Mesenteric fat pad (tissue), 1 donor: ENCODE measurements around the gene ZNF581. TPM values are rescaled to one million over a fixed set of nuclear protein-coding genes. Genes with fewer than 3 reads are reported as not detected.

Experiments
- DNase-seq: peaks from one replicate; pipeline ENCODE4 v3.0.0-alpha.2; 2020; ENCODE audit warnings: low spot score
- long read RNA-seq: library from polyadenylated mRNA; unstranded; transcript quantifications from one replicate; pipeline ENCODE4 v2.0.0, GENCODE V29; 2020
- total RNA-seq: library from RNA; stranded (reverse); fragmentation: NEBNext Ultra II Directional; extraction: Animal tissue kit (Norgen Biotek cat#: 25700); gene quantifications from one replicate; pipeline ENCODE4 v1.2.1, GENCODE V29; 2021
- donor health status: DM: yes; HTN: yes; CAD: no.

ZNF581 gene, protein sequence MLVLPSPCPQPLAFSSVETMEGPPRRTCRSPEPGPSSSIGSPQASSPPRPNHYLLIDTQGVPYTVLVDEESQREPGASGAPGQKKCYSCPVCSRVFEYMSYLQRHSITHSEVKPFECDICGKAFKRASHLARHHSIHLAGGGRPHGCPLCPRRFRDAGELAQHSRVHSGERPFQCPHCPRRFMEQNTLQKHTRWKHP
- 11.3 TPM for total RNA-seq
- long read RNA-seq, transcript ZNF581-201 (2 exons, 1,298 nt), result major isoform, 29 of 30 reads
- long read RNA-seq, partial matches to known transcripts, result 0 of 30 reads
- long read RNA-seq, other reads (novel, unspliced or antisense), result 0 of 30 reads

DNA sequence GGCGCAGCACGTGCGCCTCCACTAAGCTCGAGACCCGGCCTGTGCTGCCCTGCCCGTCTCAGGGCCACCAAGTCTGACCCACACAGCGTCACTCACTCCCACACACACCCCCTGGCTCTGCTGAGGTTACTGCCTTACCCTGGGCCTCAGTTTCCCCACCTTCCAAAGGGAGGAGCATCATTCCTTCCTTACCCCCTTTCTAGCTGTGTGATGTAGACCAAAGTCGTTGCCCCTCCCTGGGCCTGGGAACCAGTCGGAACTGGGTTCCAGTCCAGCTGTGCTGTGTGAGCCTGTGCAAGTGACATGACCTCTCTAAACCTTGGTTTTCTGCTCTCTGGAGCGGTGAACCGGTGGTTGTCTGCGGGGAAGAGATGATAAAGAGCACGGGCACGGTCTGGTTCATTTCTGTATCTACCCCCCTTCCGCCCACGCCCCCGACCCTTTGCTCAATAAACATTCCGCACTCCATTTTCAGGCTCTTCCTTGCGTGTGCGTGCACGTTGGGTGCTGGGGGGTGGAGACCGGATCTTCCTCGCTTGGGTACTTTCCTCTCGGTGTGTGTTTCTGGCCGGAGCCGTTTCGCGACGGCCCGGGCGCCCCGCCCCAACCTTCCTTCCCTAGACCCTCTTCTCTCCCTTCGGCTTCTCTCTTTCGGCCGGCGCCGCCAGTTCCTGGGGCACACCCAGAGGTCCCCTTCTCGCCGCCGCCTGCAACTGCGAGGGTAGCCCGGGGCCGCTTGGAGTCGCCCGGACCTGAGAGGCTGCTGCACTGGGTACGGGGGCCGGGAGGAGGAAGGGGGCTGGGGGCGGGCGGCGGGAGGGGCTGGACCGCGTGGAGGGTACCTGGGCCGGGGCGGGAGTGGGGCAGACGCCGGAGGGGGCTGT, at the start of gene ZNF581:
Gene ZNF581, plus strand, starts transcription at position 647 of the 884 bp plus-strand sequence. CDS start 923 bp downstream, outside the sequence.
- no peak for DNase-seq

DNA sequence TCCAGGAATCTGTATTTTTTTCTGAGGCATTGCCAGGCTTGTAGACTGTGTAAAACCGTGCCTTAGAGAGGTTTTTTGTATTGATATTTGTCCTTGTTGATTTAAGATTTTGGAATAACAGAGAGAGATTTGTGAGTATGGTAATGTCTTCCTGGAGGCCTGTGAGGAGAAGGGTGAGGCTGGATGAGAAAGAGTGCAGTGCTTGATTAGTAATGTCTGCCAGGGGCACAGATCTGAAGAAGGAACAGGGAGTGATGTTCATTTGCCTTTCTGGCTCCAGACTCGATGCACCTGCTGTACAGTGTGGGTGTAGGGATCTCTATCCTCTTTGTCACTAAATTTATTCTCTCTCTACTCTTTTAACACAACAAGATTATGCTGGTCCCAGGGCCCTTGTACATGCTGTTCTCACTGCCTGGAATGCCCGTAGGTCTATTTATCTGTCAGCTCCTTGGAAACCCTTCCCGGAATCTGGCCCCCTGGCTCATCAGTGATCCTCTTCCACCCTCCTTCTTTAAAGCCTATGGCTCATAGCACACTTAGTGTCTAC, 48.4 kb upstream of the ZNF581 start:
- DNase-seq, result no peak

DNA sequence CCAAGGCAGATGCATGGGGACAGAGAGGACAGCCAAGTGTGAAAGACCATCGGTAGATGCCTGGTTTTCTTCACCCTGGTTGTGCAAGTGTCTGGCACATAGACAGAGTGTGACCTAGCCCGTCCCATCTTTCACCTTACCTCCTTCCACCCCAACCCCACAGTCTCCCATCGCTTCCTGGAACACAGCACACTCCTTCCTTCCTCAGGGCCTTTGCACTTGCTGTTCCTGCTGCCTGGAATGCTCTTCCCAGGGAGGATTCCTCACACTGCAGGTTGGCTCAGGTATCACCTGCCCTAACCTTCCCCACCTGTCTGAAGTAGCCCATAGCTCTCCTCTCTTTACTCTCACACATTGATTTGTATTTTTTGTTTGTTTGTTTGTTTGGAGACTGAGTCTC, 47.1 kb upstream of the ZNF581 start:
- DNase-seq, result no peak

DNA sequence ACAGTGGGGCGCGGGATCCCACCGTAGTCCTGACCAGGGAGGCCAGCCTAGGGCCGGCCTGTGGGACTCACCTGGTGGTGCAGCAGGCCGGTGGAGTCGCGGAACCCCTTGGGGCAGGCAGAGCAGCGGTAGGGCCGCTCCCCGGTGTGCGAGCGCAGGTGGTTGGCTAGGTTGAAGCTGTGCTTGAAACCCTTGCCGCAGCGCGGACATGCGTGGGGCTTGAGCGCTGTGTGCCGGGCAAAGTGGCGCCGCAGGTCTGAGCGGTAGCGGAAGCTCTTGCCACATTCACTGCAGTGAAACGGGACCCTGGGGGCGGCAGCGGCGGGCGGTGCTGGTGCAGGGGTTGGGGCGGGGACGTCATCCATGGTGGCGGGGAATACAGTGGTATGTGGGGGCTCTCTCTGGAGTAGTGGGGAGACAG, 45.9 kb upstream of the ZNF581 start:
- DNase-seq, result no peak

DNA sequence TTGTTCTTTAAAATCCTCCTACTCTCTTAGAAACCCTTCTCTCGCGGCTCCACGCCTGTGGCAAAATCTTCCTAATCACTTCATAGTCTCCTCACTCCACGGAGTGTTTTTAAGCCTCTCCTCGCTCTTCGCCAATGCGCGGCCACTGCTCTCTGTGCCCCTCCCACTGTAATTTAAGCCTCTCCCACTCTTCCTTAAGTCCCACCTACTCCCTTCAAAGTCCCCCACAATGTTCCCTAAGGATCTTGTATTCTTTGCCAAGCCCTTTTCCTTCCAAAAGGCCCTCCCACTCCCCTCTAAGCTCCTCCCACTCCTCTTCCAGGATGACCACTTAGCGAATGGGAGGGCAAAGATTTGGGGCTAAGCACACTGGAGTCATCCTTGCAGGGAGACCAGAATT, 45.4 kb upstream of the ZNF581 start:
- DNase-seq, result no peak

DNA sequence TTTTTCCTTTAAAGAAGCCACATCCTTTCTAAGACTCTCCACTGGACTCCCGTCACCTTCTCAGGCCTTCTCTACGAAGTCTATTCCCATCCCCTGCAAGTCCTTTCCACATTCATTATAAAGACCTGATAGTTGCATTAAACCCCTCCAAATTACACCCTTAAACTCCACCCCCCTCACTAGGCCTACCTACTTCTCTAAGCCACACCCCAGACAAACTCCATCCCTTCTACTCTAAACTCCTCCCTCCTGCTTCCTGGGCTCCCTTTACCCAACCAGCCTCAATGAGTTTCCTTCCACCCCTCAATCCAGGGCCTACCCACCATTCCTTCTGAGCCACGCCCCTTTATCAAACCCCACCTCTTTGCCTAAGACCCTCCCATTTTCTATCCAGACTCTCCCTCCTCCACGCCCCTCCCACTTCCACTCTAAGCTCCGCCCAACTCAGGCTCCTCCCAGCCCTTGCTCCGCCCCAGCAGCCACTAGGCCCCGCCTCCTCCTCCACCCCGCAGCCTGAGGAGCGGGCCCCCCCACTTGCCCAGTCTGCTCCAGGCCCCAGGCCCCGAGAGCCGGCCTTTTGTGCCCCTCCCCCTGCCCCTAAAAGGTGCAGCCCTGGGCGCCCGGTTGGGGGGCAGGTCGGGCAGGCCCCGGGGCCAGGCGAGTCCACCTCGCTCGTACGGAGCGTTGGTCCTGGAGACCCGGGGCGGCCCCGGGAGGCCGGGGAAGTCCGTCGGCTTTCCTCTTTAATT, 44.6 kb upstream of the ZNF581 start:
- peak; percentile 97 for DNase-seq

DNA sequence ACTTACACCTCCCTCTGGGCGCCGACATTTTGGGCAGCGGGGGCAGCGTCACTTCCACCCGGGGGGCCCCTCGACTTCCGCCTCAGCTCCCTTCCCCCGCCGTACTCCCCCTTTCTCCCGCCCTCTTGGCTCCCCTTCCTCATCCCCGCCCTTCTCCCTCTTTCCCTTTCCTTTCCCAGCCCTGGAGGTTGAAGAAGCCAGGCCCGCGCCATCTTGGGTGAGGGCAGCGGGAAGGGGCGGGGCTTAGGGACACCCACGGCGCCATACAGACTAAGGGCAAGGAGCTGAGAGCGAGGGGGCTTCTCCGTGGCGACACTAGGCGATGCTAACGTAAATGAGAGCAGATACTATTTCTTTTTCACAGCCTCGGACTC, 44.0 kb upstream of the ZNF581 start, which contains the start of gene FIZ1:
Gene FIZ1, minus strand, starts transcription at position 50 of the 374 bp plus-strand sequence. CDS start 1,652 bp downstream, outside the sequence.
- DNase-seq, result peak; percentile 97

DNA sequence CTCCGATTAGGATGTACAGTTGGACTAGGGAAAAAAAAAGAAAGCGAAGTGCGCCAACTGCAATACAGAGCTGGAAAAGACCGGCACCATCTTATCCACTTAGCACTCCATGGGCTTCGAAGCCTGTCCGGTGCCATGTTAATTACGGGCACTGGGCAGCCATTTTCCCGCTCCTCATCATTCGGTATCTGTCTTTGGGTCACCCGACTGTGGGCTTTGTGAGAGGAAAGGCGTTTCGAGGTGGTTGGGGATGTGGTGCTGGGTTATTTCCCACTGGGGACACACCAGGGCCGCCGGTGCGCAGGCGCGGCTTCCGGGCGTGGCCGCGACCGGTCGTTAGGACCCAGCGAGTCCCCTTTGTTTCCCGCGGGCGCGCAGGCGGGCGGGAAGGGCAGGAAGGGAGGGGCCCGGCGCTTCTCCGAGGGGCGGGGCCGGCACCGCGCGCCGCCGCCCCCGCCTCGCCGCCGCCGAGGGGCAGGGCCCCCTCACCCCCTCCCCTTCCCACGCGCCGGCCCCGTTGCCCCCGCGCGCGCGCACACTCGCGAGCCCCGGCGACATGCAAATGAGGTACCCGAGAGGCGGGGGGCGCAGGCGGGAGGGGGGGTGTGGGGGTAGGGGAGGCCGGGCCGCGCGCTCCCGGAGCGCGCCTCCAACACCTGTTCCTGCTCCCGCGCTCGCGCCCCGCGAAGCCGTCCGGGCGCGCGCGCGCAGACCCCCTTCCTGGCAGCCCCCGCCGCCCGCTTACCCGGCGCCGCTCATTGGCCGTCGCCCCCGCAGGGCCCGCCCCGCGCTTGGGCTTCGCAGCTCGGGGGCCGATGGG, 43.4 kb upstream of the ZNF581 start, which contains the start of gene ZNF524:
Gene ZNF524, plus strand, starts transcription at position 447 of the 820 bp plus-strand sequence. CDS start 1,825 bp downstream, outside the sequence.
- DNase-seq, result no peak

DNA sequence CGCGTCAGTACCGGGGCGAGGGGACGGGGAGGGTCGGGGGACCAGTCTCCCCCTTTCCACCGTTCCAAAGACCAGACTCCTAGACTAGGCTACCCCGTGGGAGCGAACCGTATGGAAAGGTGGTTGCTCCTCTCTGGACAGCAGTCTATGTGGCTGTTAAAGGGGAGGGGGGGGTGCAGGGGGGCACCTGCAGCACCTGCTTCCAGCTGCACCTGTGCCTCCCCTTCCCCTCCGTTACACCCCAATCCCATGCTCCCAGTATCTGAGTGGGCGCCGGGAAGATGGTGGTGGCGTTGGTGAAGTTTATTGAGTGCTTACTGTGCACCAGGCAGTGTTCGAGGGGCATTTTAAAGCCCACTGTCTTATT, 42.8 kb upstream of the ZNF581 start:
- no peak for DNase-seq

DNA sequence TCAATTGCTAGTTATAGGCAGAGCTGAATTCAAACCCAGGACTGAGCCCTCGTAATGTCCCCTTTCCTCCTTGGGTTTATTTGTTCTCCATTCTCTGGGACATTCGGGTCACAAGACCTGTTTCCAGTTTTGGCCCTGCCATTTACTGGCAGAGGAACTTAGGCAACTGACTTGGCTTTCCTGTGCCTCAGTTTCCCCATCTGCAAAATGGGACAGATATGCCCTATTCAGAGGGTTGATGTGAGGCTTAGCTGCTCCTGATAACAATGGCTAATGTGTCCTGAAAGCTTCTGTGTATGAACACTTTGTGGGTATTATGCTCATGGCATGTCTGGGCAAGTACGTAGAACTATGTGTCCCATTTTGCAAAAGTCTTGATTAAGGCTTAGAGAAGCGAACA, 42.4 kb upstream of the ZNF581 start:
- DNase-seq, result no peak

DNA sequence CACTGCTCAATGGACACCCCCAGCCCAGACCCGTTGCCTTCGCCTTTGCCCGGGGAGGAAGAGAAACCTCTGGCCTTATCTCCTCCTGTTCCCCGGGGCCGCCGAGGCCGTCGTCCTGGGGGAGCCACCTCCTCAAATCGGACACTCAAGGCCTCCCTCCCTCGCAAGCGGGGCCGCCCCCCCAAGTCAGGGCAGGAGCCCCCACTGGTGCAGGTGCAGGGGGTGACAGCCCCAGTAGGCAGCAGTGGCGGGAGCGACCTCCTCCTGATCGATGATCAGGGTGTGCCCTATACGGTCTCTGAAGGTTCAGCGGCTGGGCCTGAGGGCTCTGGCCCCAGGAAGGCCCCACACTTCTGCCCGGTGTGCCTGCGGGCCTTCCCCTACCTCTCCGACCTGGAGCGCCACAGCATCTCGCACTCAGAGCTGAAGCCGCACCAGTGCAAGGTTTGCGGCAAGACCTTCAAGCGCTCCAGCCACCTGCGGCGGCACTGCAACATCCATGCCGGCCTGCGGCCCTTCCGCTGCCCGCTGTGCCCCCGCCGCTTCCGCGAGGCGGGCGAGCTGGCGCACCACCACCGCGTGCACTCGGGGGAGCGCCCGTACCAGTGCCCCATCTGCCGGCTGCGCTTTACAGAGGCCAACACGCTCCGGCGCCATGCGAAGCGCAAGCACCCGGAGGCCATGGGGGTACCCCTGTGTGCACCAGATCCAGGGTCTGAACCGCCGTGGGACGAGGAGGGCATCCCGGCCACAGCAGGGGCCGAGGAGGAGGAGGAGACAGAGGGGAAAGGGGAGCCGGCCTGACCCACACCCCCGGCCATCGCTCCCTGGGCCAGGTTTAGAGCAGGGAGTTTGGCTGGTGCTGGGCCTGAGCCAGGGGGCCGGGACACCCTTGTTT, 41.1 kb upstream of the ZNF581 start:
- DNase-seq, result no peak

DNA sequence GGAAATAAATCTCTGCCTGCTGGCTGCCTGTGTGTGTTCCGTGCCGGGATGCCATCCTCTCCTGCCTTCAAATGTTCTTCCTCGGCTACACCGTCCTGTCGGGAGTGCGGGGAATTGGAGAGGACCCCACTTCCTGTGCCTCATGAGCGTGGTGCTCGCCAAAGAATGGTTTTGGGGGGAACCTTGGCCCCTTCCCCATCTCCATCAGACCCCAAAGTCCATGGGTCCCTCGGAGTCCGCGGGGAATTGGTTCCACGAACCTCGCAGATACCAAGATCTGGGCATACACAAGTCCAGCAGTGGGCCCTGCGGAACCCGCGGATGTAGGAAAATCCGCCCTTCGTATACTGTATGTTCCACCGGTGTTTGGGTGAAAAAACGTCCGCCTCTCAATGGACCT, 40.3 kb upstream of the ZNF581 start:
- no peak for DNase-seq

DNA sequence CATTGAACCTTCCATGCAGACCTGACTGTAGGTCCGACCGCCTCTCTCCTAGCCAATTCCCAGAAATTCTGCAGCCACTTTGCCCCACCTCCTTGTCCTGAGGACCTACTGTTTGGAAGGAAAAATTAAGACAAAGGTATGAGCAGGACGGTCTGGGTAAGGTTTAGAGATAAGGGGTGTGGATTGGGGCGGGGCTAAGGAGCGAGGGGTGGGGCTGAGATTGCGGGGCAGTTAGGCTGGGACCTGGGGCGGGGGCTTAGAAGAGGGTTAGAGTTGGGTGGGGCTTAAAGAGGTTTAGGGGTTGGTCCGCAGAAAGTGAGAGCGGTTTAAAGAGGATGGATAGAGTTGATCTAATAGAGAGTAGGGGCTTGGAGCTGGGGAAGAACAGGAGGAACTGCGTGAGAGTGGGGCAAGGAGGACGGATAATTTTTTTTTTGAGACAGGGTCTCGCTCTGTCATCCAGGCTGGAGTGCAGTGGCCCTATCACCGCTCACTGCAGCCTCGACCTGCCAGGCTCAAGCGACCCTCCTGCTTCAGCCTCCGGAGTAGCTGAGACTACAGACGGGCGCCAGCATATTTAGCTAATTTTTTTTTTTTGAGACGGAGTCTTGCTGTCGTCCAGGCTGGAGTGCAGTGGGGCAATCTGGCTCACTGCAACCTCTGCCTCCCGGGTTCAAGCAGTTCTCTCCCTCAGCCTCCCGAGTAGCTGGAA, 39.7 kb upstream of the ZNF581 start:
- no peak for DNase-seq

DNA sequence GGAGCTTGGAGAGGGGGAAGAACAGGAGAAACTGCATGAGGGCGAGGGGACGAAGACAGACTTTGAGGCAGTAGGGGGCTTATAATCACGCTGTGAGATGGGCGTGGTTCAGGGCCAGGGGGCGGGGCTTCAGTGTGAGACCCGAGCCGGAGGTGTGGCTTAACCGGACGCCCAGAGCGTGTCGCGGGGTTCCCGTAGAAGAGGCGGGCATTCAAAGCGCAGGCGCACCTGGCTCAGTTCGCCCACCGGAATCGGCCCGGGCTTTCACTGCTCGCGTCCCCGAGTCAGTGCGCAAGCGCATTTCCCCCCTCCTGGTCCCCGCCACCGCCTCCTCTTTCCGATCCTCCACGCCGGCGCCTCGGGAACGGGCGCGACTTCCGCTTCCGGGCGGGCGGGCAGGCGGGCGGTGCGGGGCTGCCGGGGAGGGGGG, 38.2 kb upstream of the ZNF581 start:
- peak; percentile 100 for DNase-seq

DNA sequence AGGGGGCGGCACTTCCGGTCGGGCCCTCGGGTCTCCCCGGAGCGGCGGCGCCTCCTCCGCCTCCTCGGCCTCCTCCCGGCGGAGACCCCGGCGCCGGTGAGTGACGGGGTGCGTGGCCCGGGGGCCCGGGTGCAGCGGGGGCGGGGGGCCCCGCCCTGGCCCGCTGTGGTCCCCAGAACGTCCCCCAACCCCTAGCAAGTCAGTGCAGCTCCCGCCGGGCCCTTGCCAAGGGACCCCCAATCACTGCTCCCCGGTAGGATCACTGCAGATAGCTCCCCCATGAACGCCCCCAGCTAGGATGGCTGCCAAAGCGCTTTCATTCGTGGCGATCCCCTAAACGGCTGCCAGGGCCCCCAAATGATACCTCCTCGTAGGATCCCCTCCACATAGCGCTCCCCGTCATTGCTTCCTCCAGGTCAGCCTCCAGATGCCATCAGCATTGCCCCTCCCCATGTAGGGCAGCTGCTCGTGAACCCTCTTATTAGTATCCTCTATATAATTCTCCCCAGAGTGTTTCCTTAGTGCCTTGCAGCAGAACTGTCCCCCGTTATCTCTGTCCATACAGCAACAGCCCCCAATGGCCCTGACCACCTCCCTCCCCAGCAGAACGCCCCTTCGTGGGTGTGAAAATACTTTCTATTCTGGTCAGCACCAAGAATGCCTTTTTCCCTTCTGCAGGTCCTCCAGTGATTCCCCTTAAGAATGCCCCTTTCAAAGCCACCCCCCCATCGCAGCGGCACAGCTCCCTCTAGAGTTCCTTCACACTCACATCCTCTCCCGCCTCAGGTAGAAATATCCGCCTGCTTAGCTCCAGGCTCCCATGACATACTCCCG, 37.6 kb upstream of the ZNF581 start, which contains the start of gene ZNF865:
Gene ZNF865, plus strand, starts transcription at position 11 of the 834 bp plus-strand sequence. CDS start 7,972 bp downstream, outside the sequence.
- no peak for DNase-seq

DNA sequence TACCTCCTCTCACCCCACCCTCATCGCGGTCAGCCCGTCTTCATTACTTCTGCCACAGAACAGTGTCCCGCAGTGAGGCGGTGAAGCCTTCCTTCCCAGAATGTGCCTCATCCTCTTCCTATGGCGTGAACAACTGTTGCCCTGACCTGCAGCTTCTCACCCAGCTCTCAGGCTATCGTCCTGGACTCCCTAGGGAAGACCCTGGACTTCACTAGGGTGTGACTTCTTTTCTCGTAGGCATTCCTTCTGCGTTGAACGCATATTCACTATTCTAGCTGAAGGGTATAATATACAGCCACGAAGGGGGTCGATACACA, 37.0 kb upstream of the ZNF581 start:
- DNase-seq, result no peak

DNA sequence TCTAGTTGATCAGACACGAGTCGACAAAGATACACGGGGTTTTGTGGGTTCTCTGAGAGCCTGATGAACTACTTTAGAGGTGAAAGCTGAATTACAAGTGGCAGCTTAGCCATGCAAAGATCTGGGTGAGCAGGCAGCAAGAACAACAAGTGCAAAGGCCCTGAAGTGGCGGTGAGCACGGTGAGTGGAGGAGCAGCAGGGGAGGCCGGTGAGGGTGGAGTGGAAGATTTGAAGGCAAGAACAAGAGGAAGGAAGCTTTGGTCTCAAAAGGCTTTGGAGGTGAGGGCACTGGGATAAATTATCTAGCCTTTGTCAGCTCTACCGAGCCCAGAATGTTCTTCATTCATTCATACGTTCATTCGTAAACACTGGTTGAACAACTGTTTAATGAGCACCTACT, 36.6 kb upstream of the ZNF581 start:
- no peak for DNase-seq

DNA sequence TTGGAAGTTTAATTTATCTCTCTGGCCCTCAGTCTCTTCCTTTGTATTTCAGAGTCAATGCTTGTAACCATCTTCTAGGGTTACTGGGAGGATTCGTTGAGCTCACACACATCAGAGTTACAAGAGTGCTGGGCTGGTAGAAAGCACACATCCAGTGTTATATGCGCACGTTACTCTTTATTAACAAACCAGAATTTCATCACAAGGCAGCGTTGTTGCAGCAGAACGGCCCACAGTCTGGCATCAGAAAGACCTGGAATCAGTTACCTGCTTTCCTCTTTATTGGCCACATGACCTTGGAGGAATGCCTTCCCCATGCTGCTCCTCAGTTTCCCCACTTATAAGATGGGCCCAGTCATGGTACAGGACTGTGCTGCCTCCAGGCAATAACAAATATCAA, 34.1 kb upstream of the ZNF581 start:
- DNase-seq, result no peak
